Neural cell (in vitro differentiated cells): Measurements from ENCODE around the gene KRT5. TPM values are rescaled to one million over a fixed set of nuclear protein-coding genes. Genes with fewer than 3 reads are reported as not detected.

Source experiments
- H2AFZ ChIP-seq: fragments of 200-600, 300-800 bp; sonication (generic), shearing (Covaris generic); 2 replicates; pipeline ENCODE4 v1.6.0; 2014; ENCODE audit warnings: low read depth, mild to moderate bottlenecking, antibody characterized with exemption, low read length, moderate library complexity
- H3F3A ChIP-seq: fragments of 200-600 bp; shearing (Covaris generic); 2 replicates; pipeline ENCODE4 v1.6.1; 2016; ENCODE audit warnings: mild to moderate bottlenecking, moderate library complexity, mixed read lengths, antibody characterized with exemption, low read length; ENCODE audit not compliant: insufficient read depth, poor library complexity, severe bottlenecking
- H3K27ac ChIP-seq: fragments of 200-600, 300-800 bp; sonication (generic), shearing (Covaris generic); 2 replicates; pipeline ENCODE4 v1.5.1; 2014; ENCODE audit warnings: mild to moderate bottlenecking, low read length, moderate library complexity
- H3K27me3 ChIP-seq: fragments of 300-800, 200-600 bp; sonication (generic), shearing (Covaris generic); 2 replicates; pipeline ENCODE4 v1.6.0; 2014; ENCODE audit warnings: mild to moderate bottlenecking, low read depth, low read length, moderate library complexity; ENCODE audit not compliant: insufficient read depth
- H3K36me3 ChIP-seq: fragments of 300-800, 200-600 bp; sonication (generic), shearing (Covaris generic); 2 replicates; pipeline ENCODE4 v1.5.1; 2014; ENCODE audit warnings: mild to moderate bottlenecking, antibody characterized with exemption, low read length, moderate library complexity; ENCODE audit not compliant: insufficient read depth
- H3K4me2 ChIP-seq: fragments of 300-800, 200-600 bp; sonication (generic), shearing (Covaris generic); 2 replicates; pipeline ENCODE4 v1.6.0; 2014; ENCODE audit warnings: mild to moderate bottlenecking, low read length
- H3K4me3 ChIP-seq: fragments of 300-800, 200-600 bp; sonication (generic), shearing (Covaris generic); 2 replicates; pipeline ENCODE4 v1.5.1; 2014; ENCODE audit warnings: mild to moderate bottlenecking, low read length, moderate library complexity
- H3K79me2 ChIP-seq: fragments of 200-600 bp; shearing (Covaris generic); replicated peaks from 2 replicates; pipeline ENCODE4 v1.6.0; 2014; ENCODE audit warnings: mild to moderate bottlenecking, low read length, moderate library complexity; ENCODE audit not compliant: insufficient read depth
- H3K9ac ChIP-seq: fragments of 300-800, 200-600 bp; sonication (generic), shearing (Covaris generic); 2 replicates; pipeline ENCODE4 v1.6.1; 2016; ENCODE audit warnings: mild to moderate bottlenecking, low read length, mixed read lengths
- H3K9me2 ChIP-seq: fragments of 200-600 bp; shearing (Covaris generic); 2 replicates; pipeline ENCODE4 v1.6.1; 2016; ENCODE audit warnings: mild to moderate bottlenecking, low read length, mixed read lengths; ENCODE audit not compliant: insufficient read depth
- H3K9me3 ChIP-seq: fragments of 200-600, 300-800 bp; sonication (generic), shearing (Covaris generic); 2 replicates; pipeline ENCODE4 v1.6.1; 2016; ENCODE audit warnings: mild to moderate bottlenecking, mixed run types, low read length, moderate library complexity, mixed read lengths
- H4K20me1 ChIP-seq: fragments of 200-600 bp; shearing (Covaris generic); 2 replicates; pipeline ENCODE4 v1.6.1; 2016; ENCODE audit warnings: mild to moderate bottlenecking, mixed run types; ENCODE audit not compliant: insufficient read depth
- EP300 ChIP-seq: fragments of 450-650 bp; conservative IDR thresholded peaks from 2 replicates; pipeline ENCODE4 v1.6.1; 2014; ENCODE audit warnings: antibody characterized with exemption, mild to moderate bottlenecking, moderate library complexity; ENCODE audit not compliant: poor library complexity, severe bottlenecking
- EZH2 ChIP-seq: fragments of 200-600, 300-800 bp; shearing (Covaris generic), sonication (generic); IDR thresholded peaks from 2 replicates; pipeline ENCODE4 v1.6.1; 2014; ENCODE audit warnings: antibody characterized with exemption, low read length, borderline replicate concordance, mild to moderate bottlenecking; ENCODE audit not compliant: insufficient read depth, poor library complexity, severe bottlenecking
- MXI1 ChIP-seq: fragments of 450-650 bp; conservative IDR thresholded peaks from 2 replicates; pipeline ENCODE4 v1.6.1; 2014; ENCODE audit warnings: antibody characterized with exemption, mild to moderate bottlenecking; ENCODE audit not compliant: poor library complexity, severe bottlenecking
- POLR2AphosphoS5 ChIP-seq: IDR thresholded peaks from 2 replicates; pipeline ENCODE4 v1.6.1; 2012
- RAD21 ChIP-seq: fragments of 450-650 bp; conservative IDR thresholded peaks from 2 replicates; pipeline ENCODE4 v1.6.1; 2014; ENCODE audit warnings: antibody characterized with exemption, mild to moderate bottlenecking, moderate library complexity
- SMC3 ChIP-seq: fragments of 450-650 bp; conservative IDR thresholded peaks from 2 replicates; pipeline ENCODE4 v1.6.1; 2014; ENCODE audit warnings: antibody characterized with exemption, mild to moderate bottlenecking, moderate library complexity; ENCODE audit not compliant: poor library complexity
- TAF1 ChIP-seq: IDR thresholded peaks from 2 replicates; pipeline ENCODE4 v1.6.1; 2012; ENCODE audit warnings: low read depth
- polyA plus RNA-seq: library from polyadenylated mRNA; depleted of rRNA; stranded (reverse); fragments of >200 nt; gene quantifications from 2 replicates; pipeline ENCODE4 v1.2.3, GENCODE V29; 2014
- TF ChIP-seq, protein P1 (sequence below): IDR thresholded peaks from 2 replicates; pipeline ENCODE4 v1.6.1; 2012; ENCODE audit warnings: borderline replicate concordance
- TF ChIP-seq, protein P2 (sequence below): fragments of 450-650 bp; IDR thresholded peaks from 2 replicates; pipeline ENCODE4 v1.5.1; 2014; ENCODE audit warnings: antibody characterized with exemption, mild to moderate bottlenecking, moderate library complexity; ENCODE audit not compliant: poor library complexity, severe bottlenecking

KRT5 gene
- polyA plus RNA-seq, 1 donor from 2014 or later, result not detected

DNA sequence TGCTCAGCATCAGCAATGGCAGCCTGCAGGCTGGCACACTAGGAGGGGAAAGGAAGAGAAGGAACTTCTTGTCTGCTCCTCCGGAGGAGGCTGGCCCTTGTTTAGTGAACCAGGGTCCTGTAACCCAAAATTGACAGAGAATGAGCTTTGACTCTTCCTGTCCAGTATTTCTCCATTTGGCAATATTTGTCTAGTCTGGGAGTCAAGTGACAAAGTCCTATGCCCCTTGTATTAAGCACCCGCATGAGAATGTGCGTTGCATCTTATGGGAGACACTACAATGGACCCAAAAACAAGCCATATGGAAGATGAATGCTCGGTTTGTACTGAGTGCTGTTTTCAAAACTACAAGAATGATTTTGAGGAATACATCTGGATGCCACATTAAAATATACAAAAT is 50.3 kb downstream of the KRT5 start:
- no peaks in the 10 kb centered on the region for H3K27me3 ChIP-seq
- H3K36me3 ChIP-seq, result no peaks in the 10 kb centered on the region
- H3K79me2 ChIP-seq, result no peaks in the 10 kb centered on the region
- no peak for TF ChIP-seq EP300
- no peak for TF ChIP-seq RAD21
- TF ChIP-seq, protein P1, sequence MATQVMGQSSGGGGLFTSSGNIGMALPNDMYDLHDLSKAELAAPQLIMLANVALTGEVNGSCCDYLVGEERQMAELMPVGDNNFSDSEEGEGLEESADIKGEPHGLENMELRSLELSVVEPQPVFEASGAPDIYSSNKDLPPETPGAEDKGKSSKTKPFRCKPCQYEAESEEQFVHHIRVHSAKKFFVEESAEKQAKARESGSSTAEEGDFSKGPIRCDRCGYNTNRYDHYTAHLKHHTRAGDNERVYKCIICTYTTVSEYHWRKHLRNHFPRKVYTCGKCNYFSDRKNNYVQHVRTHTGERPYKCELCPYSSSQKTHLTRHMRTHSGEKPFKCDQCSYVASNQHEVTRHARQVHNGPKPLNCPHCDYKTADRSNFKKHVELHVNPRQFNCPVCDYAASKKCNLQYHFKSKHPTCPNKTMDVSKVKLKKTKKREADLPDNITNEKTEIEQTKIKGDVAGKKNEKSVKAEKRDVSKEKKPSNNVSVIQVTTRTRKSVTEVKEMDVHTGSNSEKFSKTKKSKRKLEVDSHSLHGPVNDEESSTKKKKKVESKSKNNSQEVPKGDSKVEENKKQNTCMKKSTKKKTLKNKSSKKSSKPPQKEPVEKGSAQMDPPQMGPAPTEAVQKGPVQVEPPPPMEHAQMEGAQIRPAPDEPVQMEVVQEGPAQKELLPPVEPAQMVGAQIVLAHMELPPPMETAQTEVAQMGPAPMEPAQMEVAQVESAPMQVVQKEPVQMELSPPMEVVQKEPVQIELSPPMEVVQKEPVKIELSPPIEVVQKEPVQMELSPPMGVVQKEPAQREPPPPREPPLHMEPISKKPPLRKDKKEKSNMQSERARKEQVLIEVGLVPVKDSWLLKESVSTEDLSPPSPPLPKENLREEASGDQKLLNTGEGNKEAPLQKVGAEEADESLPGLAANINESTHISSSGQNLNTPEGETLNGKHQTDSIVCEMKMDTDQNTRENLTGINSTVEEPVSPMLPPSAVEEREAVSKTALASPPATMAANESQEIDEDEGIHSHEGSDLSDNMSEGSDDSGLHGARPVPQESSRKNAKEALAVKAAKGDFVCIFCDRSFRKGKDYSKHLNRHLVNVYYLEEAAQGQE, result no peak
- TF ChIP-seq, protein P2, sequence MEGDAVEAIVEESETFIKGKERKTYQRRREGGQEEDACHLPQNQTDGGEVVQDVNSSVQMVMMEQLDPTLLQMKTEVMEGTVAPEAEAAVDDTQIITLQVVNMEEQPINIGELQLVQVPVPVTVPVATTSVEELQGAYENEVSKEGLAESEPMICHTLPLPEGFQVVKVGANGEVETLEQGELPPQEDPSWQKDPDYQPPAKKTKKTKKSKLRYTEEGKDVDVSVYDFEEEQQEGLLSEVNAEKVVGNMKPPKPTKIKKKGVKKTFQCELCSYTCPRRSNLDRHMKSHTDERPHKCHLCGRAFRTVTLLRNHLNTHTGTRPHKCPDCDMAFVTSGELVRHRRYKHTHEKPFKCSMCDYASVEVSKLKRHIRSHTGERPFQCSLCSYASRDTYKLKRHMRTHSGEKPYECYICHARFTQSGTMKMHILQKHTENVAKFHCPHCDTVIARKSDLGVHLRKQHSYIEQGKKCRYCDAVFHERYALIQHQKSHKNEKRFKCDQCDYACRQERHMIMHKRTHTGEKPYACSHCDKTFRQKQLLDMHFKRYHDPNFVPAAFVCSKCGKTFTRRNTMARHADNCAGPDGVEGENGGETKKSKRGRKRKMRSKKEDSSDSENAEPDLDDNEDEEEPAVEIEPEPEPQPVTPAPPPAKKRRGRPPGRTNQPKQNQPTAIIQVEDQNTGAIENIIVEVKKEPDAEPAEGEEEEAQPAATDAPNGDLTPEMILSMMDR, result no peak
- no peak for TF ChIP-seq EZH2
- no peak for TF ChIP-seq POLR2AphosphoS5
- TF ChIP-seq TAF1, result no peak
- TF ChIP-seq MXI1, result no peak
- TF ChIP-seq SMC3, result no peak
- H3K9me2 ChIP-seq, result no peaks in the 10 kb centered on the region
- no peak overlapping the region for H3K27ac ChIP-seq
- no peaks in the 10 kb centered on the region for H3F3A ChIP-seq
- H3K9me3 ChIP-seq, result no peaks in the 10 kb centered on the region
- H2AFZ ChIP-seq, result no peak overlapping the region
- H3K4me3 ChIP-seq, result no peak overlapping the region
- H4K20me1 ChIP-seq, result no peaks in the 10 kb centered on the region
- H3K4me2 ChIP-seq, result no peak overlapping the region
- H3K9ac ChIP-seq, result no peak overlapping the region

DNA sequence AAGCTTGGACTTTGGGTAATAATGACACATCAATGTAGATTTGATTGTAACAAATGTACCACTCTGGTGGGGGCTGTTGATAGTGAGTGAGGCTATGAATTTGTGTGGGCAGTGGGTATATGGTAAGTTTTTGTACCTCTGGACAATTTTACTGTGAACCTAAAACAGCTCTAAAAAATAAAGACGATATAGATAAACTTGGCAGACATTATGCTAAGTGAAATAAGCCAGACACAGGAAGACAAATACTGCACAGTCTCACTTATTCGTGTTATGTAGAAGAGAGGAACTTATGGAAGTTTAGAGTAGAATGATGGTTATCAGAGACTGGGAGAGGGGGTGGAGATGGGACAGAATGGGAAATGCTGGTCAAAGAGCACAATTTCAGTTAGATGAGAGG is 55.3 kb downstream of the KRT5 start:
- H3K27ac ChIP-seq, result no peak overlapping the region
- TF ChIP-seq TAF1 (no peak), POLR2AphosphoS5 (no peak), SMC3 (no peak), EZH2 (no peak), MXI1 (no peak), RAD21 (no peak), EP300 (no peak)
- TF ChIP-seq, protein P1, result no peak
- TF ChIP-seq, protein P2, result no peak

More for the DNA sequence above, 55.3 kb downstream of the KRT5 start:
- Histone ChIP-seq H2AFZ (no peak overlapping the region), H4K20me1 (no peaks in the 10 kb centered on the region), H3K27me3 (no peaks in the 10 kb centered on the region), H3K4me2 (no peak overlapping the region), H3K9me2 (no peaks in the 10 kb centered on the region), H3F3A (no peaks in the 10 kb centered on the region), H3K36me3 (no peaks in the 10 kb centered on the region), H3K9ac (no peak overlapping the region), H3K9me3 (no peaks in the 10 kb centered on the region), H3K4me3 (no peak overlapping the region), H3K79me2 (no peaks in the 10 kb centered on the region)
